ENCODE measurements around the gene PRKG1. TPM values are rescaled to one million over a fixed set of nuclear protein-coding genes. Genes with fewer than 3 reads are reported as not detected.

Gene PRKG1
- total and polyA plus RNA-seq, 2 donors (not counting 1 experiment from before 2014, with no cell fraction given): not detected

DNA sequence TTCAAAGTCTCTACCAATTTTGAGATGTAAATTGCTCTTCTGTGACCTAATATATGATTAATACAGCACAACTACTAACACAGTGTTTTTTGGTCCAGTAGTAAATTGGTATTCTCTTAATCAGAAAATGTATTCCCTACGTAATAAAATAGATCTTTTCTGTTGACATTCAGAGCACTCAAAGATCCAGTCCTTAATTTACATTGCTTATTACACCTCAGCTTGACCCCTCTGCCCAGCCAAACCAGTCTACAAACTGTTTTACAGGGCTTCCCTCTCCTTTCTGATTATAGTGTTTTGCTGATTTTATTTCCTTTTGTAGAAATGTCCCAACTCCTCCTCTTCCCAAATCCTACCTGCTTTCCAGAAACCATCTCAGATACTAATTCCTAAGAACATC lies 293.4 kb downstream of the PRKG1 start:
- DNase-seq (no peak), ATAC-seq (ENCODE audit: low read depth) (no peak)
- H3K4me2 ChIP-seq (replicated peaks; ENCODE audit: low read depth, low read length, poor library complexity, severe bottlenecking): no peak overlapping the region
- H4K20me1 ChIP-seq (ENCODE audit: control insufficient read depth, insufficient read depth, low read length, poor library complexity, severe bottlenecking): no peaks in the 10 kb centered on the region
- H3K27me3 Mint-ChIP-seq: no peaks in the 10 kb centered on the region
- H3K79me2 ChIP-seq (ENCODE audit: control insufficient read depth, insufficient read depth, low read length): no peaks in the 10 kb centered on the region
- POLR2A ChIA-PET: no interaction called here
- no peak overlapping the region for H3K4me3 ChIP-seq (ENCODE audit: control extremely low read depth in 1 of 5, extremely low read depth in 1 of 5, insufficient read depth in 1 of 5, low read depth in 2 of 5, low read length in 4 of 5)
- no peaks in the 10 kb centered on the region for H3K4me1 Mint-ChIP-seq
- CTCF ChIA-PET: no interaction called here
- no peaks in the 10 kb centered on the region for H3K27me3 ChIP-seq (replicated peaks in 1 of 4; ENCODE audit: control extremely low read depth in 1 of 4, control insufficient read depth in 3 of 4, insufficient read depth in 4 of 4, low read length in 3 of 4)
- intact Hi-C loops (cut with micrococcal nuclease): no loop called here
- TF ChIP-seq EZH2 (IDR thresholded peaks at IDR 0.05; ENCODE audit: borderline replicate concordance, insufficient read depth, low read depth, low read length, poor library complexity, severe bottlenecking): no peak
- TF ChIP-seq, protein P1, sequence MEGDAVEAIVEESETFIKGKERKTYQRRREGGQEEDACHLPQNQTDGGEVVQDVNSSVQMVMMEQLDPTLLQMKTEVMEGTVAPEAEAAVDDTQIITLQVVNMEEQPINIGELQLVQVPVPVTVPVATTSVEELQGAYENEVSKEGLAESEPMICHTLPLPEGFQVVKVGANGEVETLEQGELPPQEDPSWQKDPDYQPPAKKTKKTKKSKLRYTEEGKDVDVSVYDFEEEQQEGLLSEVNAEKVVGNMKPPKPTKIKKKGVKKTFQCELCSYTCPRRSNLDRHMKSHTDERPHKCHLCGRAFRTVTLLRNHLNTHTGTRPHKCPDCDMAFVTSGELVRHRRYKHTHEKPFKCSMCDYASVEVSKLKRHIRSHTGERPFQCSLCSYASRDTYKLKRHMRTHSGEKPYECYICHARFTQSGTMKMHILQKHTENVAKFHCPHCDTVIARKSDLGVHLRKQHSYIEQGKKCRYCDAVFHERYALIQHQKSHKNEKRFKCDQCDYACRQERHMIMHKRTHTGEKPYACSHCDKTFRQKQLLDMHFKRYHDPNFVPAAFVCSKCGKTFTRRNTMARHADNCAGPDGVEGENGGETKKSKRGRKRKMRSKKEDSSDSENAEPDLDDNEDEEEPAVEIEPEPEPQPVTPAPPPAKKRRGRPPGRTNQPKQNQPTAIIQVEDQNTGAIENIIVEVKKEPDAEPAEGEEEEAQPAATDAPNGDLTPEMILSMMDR (IDR thresholded peaks at IDR 0.05): no peak
- H3K4me1 ChIP-seq (ENCODE audit: control insufficient read depth in 2 of 2, insufficient read depth in 2 of 2, low read length in 2 of 2): no peaks in the 10 kb centered on the region
- no peak overlapping the region for H3K4me3 Mint-ChIP-seq
- H3K27ac Mint-ChIP-seq: no peak overlapping the region
- no peak overlapping the region for H3K27ac ChIP-seq (ENCODE audit: low read length in 2 of 2)
- H3K9me3 ChIP-seq (ENCODE audit: control extremely low read depth in 1 of 3, control insufficient read depth in 2 of 3, insufficient read depth in 1 of 3, low read length in 2 of 3): no peaks in the 10 kb centered on the region
- no CpG with 5 or more reads among the region's 1 CpG for WGBS (ENCODE audit: insufficient coverage)
- H3K36me3 ChIP-seq (replicated peaks in 1 of 2; ENCODE audit: control extremely low read depth in 1 of 2, control insufficient read depth in 1 of 2, extremely low read depth in 1 of 2, insufficient read depth in 2 of 2, low read length in 1 of 2): no peaks in the 10 kb centered on the region
- H3K9ac ChIP-seq (ENCODE audit: low read length): no peak overlapping the region
- H3K9me3 Mint-ChIP-seq (ENCODE audit: insufficient read depth): no peaks in the 10 kb centered on the region
- H2AFZ ChIP-seq (ENCODE audit: insufficient read depth, low read depth, low read length, poor library complexity, severe bottlenecking): no peak overlapping the region

DNA sequence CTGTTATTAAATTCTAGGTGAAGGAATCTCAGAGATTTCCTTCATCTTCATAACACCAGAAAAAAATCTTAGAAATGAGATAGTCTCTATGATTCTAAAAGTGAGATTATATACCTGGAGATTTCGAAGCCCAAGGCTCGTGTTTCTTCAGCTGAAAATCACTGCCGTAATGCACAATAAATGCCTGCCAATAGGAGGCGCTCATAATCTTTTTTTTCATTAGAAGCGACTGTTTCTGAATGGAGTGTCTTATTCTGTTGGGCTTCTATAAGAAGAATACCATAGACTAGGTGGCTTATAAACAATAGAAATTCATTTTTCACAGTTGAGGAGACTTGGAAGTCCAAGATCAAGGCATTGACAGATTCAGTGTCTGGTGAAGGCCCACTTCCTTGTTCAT lies 294.7 kb downstream of the PRKG1 start:
- no peaks in the 10 kb centered on the region for H4K20me1 ChIP-seq (ENCODE audit: control insufficient read depth, insufficient read depth, low read length, poor library complexity, severe bottlenecking)
- intact Hi-C loops (cut with micrococcal nuclease): no loop called here
- ATAC-seq (ENCODE audit: low read depth): no peak
- no peaks in the 10 kb centered on the region for H3K9me3 Mint-ChIP-seq (ENCODE audit: insufficient read depth)
- H3K27ac Mint-ChIP-seq: no peak overlapping the region
- H3K27ac ChIP-seq (ENCODE audit: low read length in 2 of 2): no peak overlapping the region
- H3K27me3 Mint-ChIP-seq: no peaks in the 10 kb centered on the region
- H3K9ac ChIP-seq (ENCODE audit: low read length): no peak overlapping the region
- H3K27me3 ChIP-seq (replicated peaks in 1 of 4; ENCODE audit: control extremely low read depth in 1 of 4, control insufficient read depth in 3 of 4, insufficient read depth in 4 of 4, low read length in 3 of 4): no peaks in the 10 kb centered on the region
- H3K4me3 ChIP-seq (ENCODE audit: control extremely low read depth in 1 of 5, extremely low read depth in 1 of 5, insufficient read depth in 1 of 5, low read depth in 2 of 5, low read length in 4 of 5): no peak overlapping the region
- H3K4me3 Mint-ChIP-seq: no peak overlapping the region
- H3K36me3 ChIP-seq (replicated peaks in 1 of 2; ENCODE audit: control extremely low read depth in 1 of 2, control insufficient read depth in 1 of 2, extremely low read depth in 1 of 2, insufficient read depth in 2 of 2, low read length in 1 of 2): no peaks in the 10 kb centered on the region
- no peaks in the 10 kb centered on the region for H3K4me1 ChIP-seq (ENCODE audit: control insufficient read depth in 2 of 2, insufficient read depth in 2 of 2, low read length in 2 of 2)
- no peak overlapping the region for H2AFZ ChIP-seq (ENCODE audit: insufficient read depth, low read depth, low read length, poor library complexity, severe bottlenecking)
- no peak for TF ChIP-seq EZH2 (IDR thresholded peaks at IDR 0.05; ENCODE audit: borderline replicate concordance, insufficient read depth, low read depth, low read length, poor library complexity, severe bottlenecking)
- TF ChIP-seq, protein P1 (IDR thresholded peaks at IDR 0.05): no peak
- ChIA-PET POLR2A (no interaction called here), CTCF (interaction anchor here (1.1 kb wide), 1 partner anchor 20 kb away, joined by 3 read pairs; no protein-coding TSS in a partner anchor)
- H3K4me1 Mint-ChIP-seq: no peaks in the 10 kb centered on the region
- H3K79me2 ChIP-seq (ENCODE audit: control insufficient read depth, insufficient read depth, low read length): no peaks in the 10 kb centered on the region
- H3K9me3 ChIP-seq (ENCODE audit: control extremely low read depth in 1 of 3, control insufficient read depth in 2 of 3, insufficient read depth in 1 of 3, low read length in 2 of 3): no peaks in the 10 kb centered on the region
- no peak overlapping the region for H3K4me2 ChIP-seq (replicated peaks; ENCODE audit: low read depth, low read length, poor library complexity, severe bottlenecking)
- DNase-seq: no peak
- no CpG with 5 or more reads among the region's 5 CpGs for WGBS (ENCODE audit: insufficient coverage)

Data from B cell (primary cell).